ENCODE data around the gene TRIM17. TPM values are rescaled to one million over a fixed set of nuclear protein-coding genes. Genes with fewer than 3 reads are reported as not detected.

TRIM17 gene
- total RNA-seq, 2 experiments from 2014 or later = 0.73 to 0.96 TPM

DNA sequence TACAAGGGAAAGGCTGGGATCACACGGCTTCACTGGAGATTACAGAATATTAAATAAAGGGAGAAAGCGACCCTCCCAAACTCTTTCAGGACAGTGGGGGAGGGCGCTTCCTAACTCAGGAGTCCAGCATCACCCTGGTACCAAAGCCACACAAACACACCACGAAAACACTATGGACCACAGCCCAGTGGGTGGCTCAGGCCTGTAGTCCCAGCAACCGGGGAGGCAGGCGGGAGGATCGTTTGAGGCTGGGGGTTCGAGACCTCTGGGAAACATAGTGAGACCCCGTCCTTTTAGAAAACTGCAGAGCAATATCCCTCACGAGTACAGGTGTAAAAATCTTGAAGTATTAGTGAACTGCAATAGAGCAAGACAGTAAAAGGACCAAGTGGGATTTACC, 26.0 kb downstream of the TRIM17 start:
- no peak overlapping the region for H3K27ac ChIP-seq (ENCODE audit: low read depth in 1 of 2, low read length in 2 of 2)
- no peak overlapping the region for H3K27ac Mint-ChIP-seq
- TF ChIP-seq, protein P1, sequence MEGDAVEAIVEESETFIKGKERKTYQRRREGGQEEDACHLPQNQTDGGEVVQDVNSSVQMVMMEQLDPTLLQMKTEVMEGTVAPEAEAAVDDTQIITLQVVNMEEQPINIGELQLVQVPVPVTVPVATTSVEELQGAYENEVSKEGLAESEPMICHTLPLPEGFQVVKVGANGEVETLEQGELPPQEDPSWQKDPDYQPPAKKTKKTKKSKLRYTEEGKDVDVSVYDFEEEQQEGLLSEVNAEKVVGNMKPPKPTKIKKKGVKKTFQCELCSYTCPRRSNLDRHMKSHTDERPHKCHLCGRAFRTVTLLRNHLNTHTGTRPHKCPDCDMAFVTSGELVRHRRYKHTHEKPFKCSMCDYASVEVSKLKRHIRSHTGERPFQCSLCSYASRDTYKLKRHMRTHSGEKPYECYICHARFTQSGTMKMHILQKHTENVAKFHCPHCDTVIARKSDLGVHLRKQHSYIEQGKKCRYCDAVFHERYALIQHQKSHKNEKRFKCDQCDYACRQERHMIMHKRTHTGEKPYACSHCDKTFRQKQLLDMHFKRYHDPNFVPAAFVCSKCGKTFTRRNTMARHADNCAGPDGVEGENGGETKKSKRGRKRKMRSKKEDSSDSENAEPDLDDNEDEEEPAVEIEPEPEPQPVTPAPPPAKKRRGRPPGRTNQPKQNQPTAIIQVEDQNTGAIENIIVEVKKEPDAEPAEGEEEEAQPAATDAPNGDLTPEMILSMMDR (IDR thresholded peaks at IDR 0.05) = no peak
- peaks cover 34% of the 10 kb centered on the region for H3K36me3 ChIP-seq (ENCODE audit: insufficient read depth, low read length)
- no peaks in the 10 kb centered on the region for H3K9me3 Mint-ChIP-seq
- ChIA-PET CTCF (no interaction called here), POLR2A (interaction anchor here (1.0 kb wide), 1 partner anchor 14 kb away, joined by 3 read pairs; no protein-coding TSS in a partner anchor)
- intact Hi-C loops (cut with DNase I, micrococcal nuclease) = no loop called here
- no peak overlapping the region for H3K4me3 Mint-ChIP-seq
- no peaks in the 10 kb centered on the region for H3K9me3 ChIP-seq (ENCODE audit: control insufficient read depth in 1 of 2, insufficient read depth in 1 of 2, low read length in 2 of 2)
- H3K4me3 ChIP-seq (ENCODE audit: low read length) = no peak overlapping the region
- ATAC-seq (ENCODE audit: poor library complexity) = no peak
- peaks cover 25% of the 10 kb centered on the region for H3K36me3 Mint-ChIP-seq (ENCODE audit: low read depth)
- no peaks in the 10 kb centered on the region for H3K27me3 ChIP-seq (ENCODE audit: control insufficient read depth in 1 of 2, insufficient read depth in 2 of 2, low read length in 2 of 2)
- peaks cover 6% of the 10 kb centered on the region for H3K4me1 ChIP-seq (ENCODE audit: insufficient read depth, low read length)
- H3K4me1 Mint-ChIP-seq (ENCODE audit: low read depth) = no peaks in the 10 kb centered on the region
- H3K27me3 Mint-ChIP-seq = no peaks in the 10 kb centered on the region
- DNase-seq = no peak

DNA sequence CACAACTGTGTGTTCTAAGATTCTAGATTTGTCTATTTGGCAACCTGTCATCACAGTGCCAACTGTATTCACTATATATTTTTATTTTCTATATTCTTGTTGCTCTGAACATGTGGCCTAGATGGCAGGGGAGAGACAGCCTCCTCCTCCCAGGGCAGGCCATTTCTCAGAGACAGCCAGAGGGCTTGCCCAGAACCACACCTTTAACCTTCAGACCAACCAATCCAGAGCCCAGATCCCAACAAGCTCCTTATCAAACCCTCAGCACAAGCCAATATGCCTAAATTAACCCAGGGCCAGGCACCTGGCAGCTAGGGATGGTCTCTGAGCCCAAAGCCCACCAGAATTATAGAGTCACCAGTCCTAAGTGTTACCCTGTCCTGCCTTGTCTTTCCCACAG, 29.3 kb downstream of the TRIM17 start:
- intact Hi-C loops (cut with DNase I, micrococcal nuclease) = no loop called here
- DNase-seq = no peak
- no peak overlapping the region for H3K4me3 ChIP-seq (ENCODE audit: low read length)
- Mint-ChIP-seq H3K9me3 (no peaks in the 10 kb centered on the region), H3K27ac (no peak overlapping the region), H3K36me3 (ENCODE audit: low read depth) (peaks cover 7% of the 10 kb centered on the region), H3K4me1 (ENCODE audit: low read depth) (no peaks in the 10 kb centered on the region), H3K27me3 (no peaks in the 10 kb centered on the region), H3K4me3 (no peak overlapping the region)
- no peaks in the 10 kb centered on the region for H3K9me3 ChIP-seq (ENCODE audit: control insufficient read depth in 1 of 2, insufficient read depth in 1 of 2, low read length in 2 of 2)
- no peaks in the 10 kb centered on the region for H3K27me3 ChIP-seq (ENCODE audit: control insufficient read depth in 1 of 2, insufficient read depth in 2 of 2, low read length in 2 of 2)
- H3K4me1 ChIP-seq (ENCODE audit: insufficient read depth, low read length) = no peaks in the 10 kb centered on the region
- TF ChIP-seq, protein P1 (IDR thresholded peaks at IDR 0.05) = no peak
- H3K27ac ChIP-seq (ENCODE audit: low read depth in 1 of 2, low read length in 2 of 2) = no peak overlapping the region
- ChIA-PET CTCF (no interaction called here), POLR2A (no interaction called here)
- no peak for ATAC-seq (ENCODE audit: poor library complexity)
- H3K36me3 ChIP-seq (ENCODE audit: insufficient read depth, low read length) = peaks cover 7% of the 10 kb centered on the region

DNA sequence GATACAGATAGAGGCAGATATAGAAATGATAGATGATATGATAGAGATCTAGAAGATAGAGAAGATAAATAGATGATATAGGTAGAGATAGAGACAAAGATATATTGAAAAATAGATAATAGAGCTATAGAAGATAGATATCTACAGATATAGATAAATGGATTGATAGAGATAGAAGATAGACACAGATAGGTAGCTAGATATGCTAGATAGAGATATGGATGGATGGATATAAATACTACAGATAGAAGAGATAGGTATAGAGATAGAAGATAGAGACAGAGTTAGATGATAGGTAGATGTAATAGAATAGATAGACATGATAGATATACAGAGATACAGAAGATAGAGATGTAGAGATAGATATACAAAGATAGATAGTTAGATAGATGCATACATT, 31.4 kb downstream of the TRIM17 start:
- Mint-ChIP-seq H3K36me3 (ENCODE audit: low read depth) (no peaks in the 10 kb centered on the region), H3K9me3 (no peaks in the 10 kb centered on the region), H3K27ac (no peak overlapping the region), H3K4me3 (no peak overlapping the region), H3K27me3 (no peaks in the 10 kb centered on the region), H3K4me1 (ENCODE audit: low read depth) (no peaks in the 10 kb centered on the region)
- Histone ChIP-seq H3K27me3 (ENCODE audit: control insufficient read depth in 1 of 2, insufficient read depth in 2 of 2, low read length in 2 of 2) (no peaks in the 10 kb centered on the region), H3K4me1 (ENCODE audit: insufficient read depth, low read length) (no peaks in the 10 kb centered on the region), H3K9me3 (ENCODE audit: control insufficient read depth in 1 of 2, insufficient read depth in 1 of 2, low read length in 2 of 2) (no peaks in the 10 kb centered on the region), H3K4me3 (ENCODE audit: low read length) (no peak overlapping the region), H3K36me3 (ENCODE audit: insufficient read depth, low read length) (no peaks in the 10 kb centered on the region), H3K27ac (ENCODE audit: low read depth in 1 of 2, low read length in 2 of 2) (no peak overlapping the region)
- CTCF ChIA-PET = no interaction called here
- TF ChIP-seq, protein P1 (IDR thresholded peaks at IDR 0.05) = no peak
- POLR2A ChIA-PET = no interaction called here
- no peak for ATAC-seq (ENCODE audit: poor library complexity)
- DNase-seq = no peak
- intact Hi-C loops (cut with DNase I, micrococcal nuclease) = no loop called here

Data from CD4-positive, alpha-beta T cell (primary cell).